ENCODE data around the gene CDS1. TPM values are rescaled to one million over a fixed set of nuclear protein-coding genes. Genes with fewer than 3 reads are reported as not detected.
"Not testable (repeated sequence)": the region's sequence is repeated elsewhere in the genome, so short reads cannot be mapped to it uniquely, and the experiment has no call there.

Gene CDS1
- total RNA-seq, 2 donors from 2014 or later = 0.07 to 0.14 TPM

GRCh38 chr4:84682661-84683060, 99.7 kb downstream of the CDS1 start:
- H3K9me3 Mint-ChIP-seq; ATAC-seq; H3K36me3 Mint-ChIP-seq; H3K27ac Mint-ChIP-seq; DNase-seq (ENCODE audit: low spot score in 2 of 2): not testable (repeated sequence)

GRCh38 chr4:84683064-84683850, 100.3 kb downstream of the CDS1 start:
- no peak overlapping the region for H3K27ac Mint-ChIP-seq
- H3K9me3 Mint-ChIP-seq = no peaks in the 10 kb centered on the region
- ATAC-seq = no peak
- H3K36me3 Mint-ChIP-seq = no peaks in the 10 kb centered on the region
- no peak for DNase-seq (ENCODE audit: low spot score in 2 of 2)

GRCh38 chr4:84684361-84684760, 101.4 kb downstream of the CDS1 start:
- peak in 1 of 2 donors; percentile 37 for ATAC-seq
- no peak for DNase-seq (ENCODE audit: low spot score in 2 of 2)

GRCh38 chr4:84685105-84685504, 102.2 kb downstream of the CDS1 start:
- DNase-seq (ENCODE audit: low spot score in 2 of 2) (no peak), ATAC-seq (no peak)
- Mint-ChIP-seq H3K27ac (no peak overlapping the region), H3K36me3 (no peaks in the 10 kb centered on the region), H3K9me3 (no peaks in the 10 kb centered on the region)

More at GRCh38 chr4:84684361-84684760, 101.4 kb downstream of the CDS1 start:
- no peak overlapping the region for H3K27ac Mint-ChIP-seq
- no peaks in the 10 kb centered on the region for H3K36me3 Mint-ChIP-seq
- no peaks in the 10 kb centered on the region for H3K9me3 Mint-ChIP-seq

- Mint-ChIP-seq H3K9me3 (no peaks in the 10 kb centered on the region), H3K36me3 (no peaks in the 10 kb centered on the region), H3K27ac (no peak overlapping the region)
- DNase-seq (ENCODE audit: low spot score in 2 of 2) = no peak
- no peak for ATAC-seq
These were observed 105.7 kb downstream of the CDS1 start for GRCh38 chr4:84688605-84689004.

GRCh38 chr4:84689197-84689596, 106.3 kb downstream of the CDS1 start:
- no peaks in the 10 kb centered on the region for H3K36me3 Mint-ChIP-seq
- no peak for DNase-seq (ENCODE audit: low spot score in 2 of 2)
- H3K9me3 Mint-ChIP-seq = no peaks in the 10 kb centered on the region
- no peak for ATAC-seq
- H3K27ac Mint-ChIP-seq = no peak overlapping the region

GRCh38 chr4:84690481-84690880, 107.6 kb downstream of the CDS1 start:
- DNase-seq (ENCODE audit: low spot score in 2 of 2) (no peak), ATAC-seq (no peak)
- no peaks in the 10 kb centered on the region for H3K36me3 Mint-ChIP-seq
- H3K27ac Mint-ChIP-seq = no peak overlapping the region
- H3K9me3 Mint-ChIP-seq = no peaks in the 10 kb centered on the region

- no peak overlapping the region for H3K27ac Mint-ChIP-seq
- ATAC-seq (peak; percentile 84 to 94), DNase-seq (ENCODE audit: low spot score in 2 of 2) (no peak)
- H3K9me3 Mint-ChIP-seq = no peaks in the 10 kb centered on the region
- no peaks in the 10 kb centered on the region for H3K36me3 Mint-ChIP-seq
These were observed 108.3 kb downstream of the CDS1 start for GRCh38 chr4:84691170-84691691.

GRCh38 chr4:84691800-84692199, 108.9 kb downstream of the CDS1 start:
- no peak for ATAC-seq
- no peaks in the 10 kb centered on the region for H3K36me3 Mint-ChIP-seq
- H3K9me3 Mint-ChIP-seq = no peaks in the 10 kb centered on the region
- no peak for DNase-seq (ENCODE audit: low spot score in 2 of 2)
- H3K27ac Mint-ChIP-seq = no peak overlapping the region

GRCh38 chr4:84697159-84697558, 114.2 kb downstream of the CDS1 start:
- H3K27ac Mint-ChIP-seq = no peak overlapping the region
- no peak for DNase-seq (ENCODE audit: low spot score in 2 of 2)
- H3K9me3 Mint-ChIP-seq = no peaks in the 10 kb centered on the region
- no peaks in the 10 kb centered on the region for H3K36me3 Mint-ChIP-seq
- ATAC-seq = no peak

- DNase-seq (ENCODE audit: low spot score in 2 of 2) (no peak), ATAC-seq (no peak)
- Mint-ChIP-seq H3K36me3 (no peaks in the 10 kb centered on the region), H3K27ac (no peak overlapping the region), H3K9me3 (no peaks in the 10 kb centered on the region)
These were observed 114.8 kb downstream of the CDS1 start for GRCh38 chr4:84697615-84698201.

GRCh38 chr4:84699001-84699671, 116.2 kb downstream of the CDS1 start:
- H3K36me3 Mint-ChIP-seq = no peaks in the 10 kb centered on the region
- no peak for DNase-seq (ENCODE audit: low spot score in 2 of 2)
- H3K9me3 Mint-ChIP-seq = no peaks in the 10 kb centered on the region
- H3K27ac Mint-ChIP-seq = no peak overlapping the region
- peak in 1 of 2 donors; percentile 74 for ATAC-seq

Other genes with a start within 250 kb of the CDS1 start
- gene NKX6-1, start 83.8 kb upstream of the CDS1 start, total RNA-seq = not detected